AG04449 (cell line): ENCODE results near the gene CBFA2T3.

ENCODE experiments used
- CTCF ChIA-PET: fragments of 350-600 bp; formaldehyde crosslinking; extraction: SDS; loops from one replicate; lab custom pipeline; 2021; ENCODE audit warnings: antibody characterized with exemption; lab: Yijun Ruan, JAX
- POLR2A ChIA-PET: fragments of 400-600, 350-600 bp; formaldehyde crosslinking; extraction: SDS; loops from one replicate; lab custom pipeline; 2020; ENCODE audit warnings: antibody characterized with exemption, inconsistent platforms; lab: Yijun Ruan, JAX
- DNase-seq: peaks from one replicate; pipeline ENCODE4 v3.0.0-alpha.2; 2010; ENCODE audit warnings: low read depth, low spot score
- H3K4me3 ChIP-seq: 2 replicates; pipeline ENCODE4 v1.5.1; 2011; ENCODE audit warnings: low read depth, mild to moderate bottlenecking, control low read depth, low read length
- CTCF ChIP-seq: IDR thresholded peaks from one replicate; pipeline ENCODE4 v1.5.1; 2011; ENCODE audit warnings: mild to moderate bottlenecking, moderate library complexity, low read length, control low read depth, inconsistent platforms; ENCODE audit not compliant: insufficient read depth; ENCODE audit errors: missing control alignments

Gene CBFA2T3

GRCh38 chr16:88901718-88902337 is 75.2 kb downstream of the CBFA2T3 start:
- CTCF ChIA-PET, result no interaction called here

GRCh38 chr16:88900662-88901052 is 76.3 kb downstream of the CBFA2T3 start:
- DNase-seq, result no peak
- no peak for TF ChIP-seq CTCF
- ChIA-PET POLR2A (interaction anchor here (0.6 kb wide), 1 partner anchor 12 kb away, joined by 3 read pairs; no protein-coding TSS in a partner anchor), CTCF (no interaction called here)
- H3K4me3 ChIP-seq, result no peak overlapping the region

More at GRCh38 chr16:88901718-88902337, 75.2 kb downstream of the CBFA2T3 start:
- TF ChIP-seq CTCF, result no peak
- H3K4me3 ChIP-seq, result no peak overlapping the region
- DNase-seq, result no peak
- POLR2A ChIA-PET, result no interaction called here

- POLR2A ChIA-PET, result no interaction called here
Observed at GRCh38 chr16:88899901-88900661, 76.9 kb downstream of the CBFA2T3 start.

GRCh38 chr16:88897696-88898425 is 79.1 kb downstream of the CBFA2T3 start:
- CTCF ChIA-PET, result interaction anchor here (1.3 kb wide), 1 partner anchor 40 kb away, joined by 5 read pairs; no protein-coding TSS in a partner anchor

More at GRCh38 chr16:88899901-88900661, 76.9 kb downstream of the CBFA2T3 start:
- CTCF ChIA-PET, result no interaction called here
- DNase-seq, result no peak
- no peak for TF ChIP-seq CTCF
- no peak overlapping the region for H3K4me3 ChIP-seq

GRCh38 chr16:88896238-88897070 is 80.6 kb downstream of the CBFA2T3 start:
- DNase-seq, result no peak
- CTCF ChIA-PET, result no interaction called here
- no peak overlapping the region for H3K4me3 ChIP-seq
- POLR2A ChIA-PET, result no interaction called here
- TF ChIP-seq CTCF, result no peak

More at GRCh38 chr16:88897696-88898425, 79.1 kb downstream of the CBFA2T3 start:
- POLR2A ChIA-PET, result no interaction called here
- H3K4me3 ChIP-seq, result no peak overlapping the region
- TF ChIP-seq CTCF, result no peak
- DNase-seq, result no peak
